IMR-90 (cell line): Measurements from ENCODE around the gene BCL11B.

Source experiments
- BHLHE40 ChIP-seq: fragments of 150-350 bp; IDR thresholded peaks from 2 replicates; pipeline ENCODE4 v1.6.1; 2016; ENCODE audit warnings: mild to moderate bottlenecking, low read depth, low read length
- CEBPB ChIP-seq: IDR thresholded peaks from 2 replicates; pipeline ENCODE4 v1.6.1; 2012; ENCODE audit warnings: low read depth, low read length, improper control_type of control experiment
- CHD1 ChIP-seq: IDR thresholded peaks from 2 replicates; pipeline ENCODE4 v1.6.1; 2012; ENCODE audit warnings: low read depth, low read length, improper control_type of control experiment
- CTCF ChIP-seq: conservative IDR thresholded peaks from 2 replicates; pipeline ENCODE4 v1.5.1; 2012; ENCODE audit warnings: mild to moderate bottlenecking, low read depth, low read length, improper control_type of control experiment
- ELK1 ChIP-seq: fragments of 150-350 bp; IDR thresholded peaks from 2 replicates; pipeline ENCODE4 v1.6.1; 2016; ENCODE audit warnings: low read depth, mild to moderate bottlenecking, low read length, moderate library complexity, borderline replicate concordance
- FOS ChIP-seq: fragments of 150-350 bp; IDR thresholded peaks from 2 replicates; pipeline ENCODE4 v1.6.1; 2016; ENCODE audit warnings: low read depth, low read length
- MAZ ChIP-seq: IDR thresholded peaks from 2 replicates; pipeline ENCODE4 v1.6.1; 2012; ENCODE audit warnings: low read depth, mild to moderate bottlenecking, low read length, improper control_type of control experiment, moderate library complexity, borderline replicate concordance
- MXI1 ChIP-seq: IDR thresholded peaks from 2 replicates; pipeline ENCODE4 v1.6.1; 2012; ENCODE audit warnings: low read depth, mild to moderate bottlenecking, low read length, moderate library complexity, borderline replicate concordance
- POLR2A ChIP-seq: IDR thresholded peaks from 2 replicates; pipeline ENCODE4 v1.6.1; 2012; ENCODE audit warnings: mild to moderate bottlenecking, low read depth, low read length
- RAD21 ChIP-seq: IDR thresholded peaks from 2 replicates; pipeline ENCODE4 v1.6.1; 2012; ENCODE audit warnings: low read length, improper control_type of control experiment
- RCOR1 ChIP-seq: IDR thresholded peaks from 2 replicates; pipeline ENCODE4 v1.6.1; 2012; ENCODE audit warnings: mild to moderate bottlenecking, low read length, improper control_type of control experiment; ENCODE audit not compliant: insufficient replicate concordance
- RFX5 ChIP-seq: IDR thresholded peaks from 2 replicates; pipeline ENCODE4 v1.8.0; 2012; ENCODE audit warnings: low read depth, mild to moderate bottlenecking, low read length, moderate library complexity
- SMC3 ChIP-seq: fragments of 150-350 bp; IDR thresholded peaks from 2 replicates; pipeline ENCODE4 v1.6.1; 2016; ENCODE audit warnings: low read depth, mild to moderate bottlenecking, antibody characterized with exemption, low read length, moderate library complexity
- USF2 ChIP-seq: fragments of 150-350 bp; IDR thresholded peaks from 2 replicates; pipeline ENCODE4 v1.6.1; 2017; ENCODE audit warnings: mild to moderate bottlenecking, antibody characterized with exemption, low read length, low read depth

- TF ChIP-seq POLR2A (no peak), MXI1 (no peak), CTCF (no peak), BHLHE40 (no peak), USF2 (no peak), ELK1 (no peak), RAD21 (no peak), CEBPB (no peak), MAZ (no peak), FOS (no peak), RFX5 (no peak), CHD1 (no peak), RCOR1 (no peak), SMC3 (no peak)
Observed at GRCh38 chr14:99315197-99315596, 43.2 kb upstream of the BCL11B start.
